Mammary epithelial cell (primary cell): ENCODE data around the gene EARS2.

Source experiments
- CTCF ChIP-seq, 2 donors: IDR thresholded peaks in 1 of 2; conservative IDR thresholded peaks in 1 of 2; 2 replicates each; pipeline ENCODE4 v1.5.1; 2011 to 2012; ENCODE audit warnings: inconsistent platforms in 2 of 2, low read length in 2 of 2, mild to moderate bottlenecking in 2 of 2, control low read depth in 1 of 2, low read depth in 1 of 2; ENCODE audit not compliant: insufficient read depth in 1 of 2; ENCODE audit errors: extremely low read depth in 1 of 2
- EZH2 ChIP-seq: IDR thresholded peaks from 2 replicates; pipeline ENCODE4 v1.6.1; 2012; ENCODE audit warnings: low read length, inconsistent platforms, borderline replicate concordance

- TF ChIP-seq CTCF (conservative IDR thresholded peaks at IDR 0.05 in 1 of 2, IDR thresholded peaks at IDR 0.05 in 1 of 2; ENCODE audit: extremely low read depth in 1 of 2, insufficient read depth in 1 of 2, low read depth in 1 of 2, low read length in 2 of 2): no peak
- TF ChIP-seq EZH2: no peak
Observed at GRCh38 chr16:23564575-23565363, 7.6 kb upstream of the EARS2 start.
